Kidney glomerular epithelial cell (primary cell): ENCODE results near the gene AHRR.
A peak's percentile ranks its signal among the peaks of the same experiment; 100 is the strongest.
"Not testable (repeated sequence)": the region's sequence is repeated elsewhere in the genome, so short reads cannot be mapped to it uniquely, and the experiment has no call there.

Experiments
- DNase-seq: peaks from one replicate; lab custom pipeline; 2025; lab: John Stamatoyannopoulos, UW

The AHRR gene

GRCh38 chr5:395921-396530 is 74.5 kb downstream of the AHRR start:
- no peak for DNase-seq

GRCh38 chr5:396531-396961 is 75.0 kb downstream of the AHRR start:
- no peak for DNase-seq

- DNase-seq = not testable (repeated sequence)
Measured at GRCh38 chr5:398141-398474, 76.6 kb downstream of the AHRR start.

GRCh38 chr5:398475-399295 is 77.2 kb downstream of the AHRR start:
- no peak for DNase-seq

- peak; percentile 54 for DNase-seq
Measured at GRCh38 chr5:399296-400281, 78.1 kb downstream of the AHRR start.

GRCh38 chr5:400282-401145 is 79.0 kb downstream of the AHRR start:
- DNase-seq = no peak

GRCh38 chr5:401146-402034 is 79.9 kb downstream of the AHRR start:
- DNase-seq = no peak

- not testable (repeated sequence) for DNase-seq
Measured at GRCh38 chr5:402219-402614, 80.7 kb downstream of the AHRR start.

GRCh38 chr5:402615-403359 is 81.3 kb downstream of the AHRR start:
- no peak for DNase-seq

GRCh38 chr5:403995-404394 is 82.5 kb downstream of the AHRR start:
- DNase-seq = no peak

- DNase-seq = no peak
Measured at GRCh38 chr5:404666-405241, 83.2 kb downstream of the AHRR start.

- no peak for DNase-seq
Measured at GRCh38 chr5:405421-405820, 83.9 kb downstream of the AHRR start.

GRCh38 chr5:406041-406440 is 84.5 kb downstream of the AHRR start:
- DNase-seq = no peak

- no peak for DNase-seq
Measured at GRCh38 chr5:407051-407450, 85.5 kb downstream of the AHRR start.

- no peak for DNase-seq
Measured at GRCh38 chr5:407801-408268, 86.3 kb downstream of the AHRR start.

- DNase-seq = no peak
Measured at GRCh38 chr5:410911-411517, 89.5 kb downstream of the AHRR start.

GRCh38 chr5:411728-412127 is 90.2 kb downstream of the AHRR start:
- DNase-seq = no peak

GRCh38 chr5:414991-415927 is 93.7 kb downstream of the AHRR start:
- not testable (repeated sequence) for DNase-seq
